GM21515 (cell line): Measurements from ENCODE around the gene ARPP21.

Experiments used
- ATAC-seq: cut with Tn5 transposase; IDR thresholded peaks from one replicate; pipeline ENCODE4 v1.9.1; 2021; ENCODE audit not compliant: unreplicated experiment

ARPP21 gene

GRCh38 chr3:35733341-35733740, 94.0 kb downstream of the ARPP21 start:
- no peak for ATAC-seq

DNA sequence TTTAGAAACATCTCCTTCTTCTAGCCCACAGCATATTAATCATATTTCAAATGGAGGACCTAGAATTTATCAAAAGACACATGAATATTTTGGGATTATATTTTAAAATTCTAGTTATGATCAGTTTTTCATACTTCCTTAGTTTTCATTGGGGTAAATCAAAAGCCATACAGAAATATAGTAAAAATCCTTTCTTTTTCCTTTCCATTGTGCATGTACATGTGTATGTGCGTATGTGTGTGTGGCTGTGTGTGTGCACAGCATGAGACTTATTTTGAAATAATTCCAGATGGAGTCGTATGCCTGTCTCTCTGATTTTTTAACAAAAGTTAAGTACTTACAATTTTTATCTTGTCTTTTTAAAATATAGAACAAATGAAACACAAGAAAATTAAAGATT, 94.5 kb downstream of the ARPP21 start:
- ATAC-seq, result no peak

GRCh38 chr3:35737080-35737479, 97.8 kb downstream of the ARPP21 start:
- ATAC-seq, result no peak

DNA sequence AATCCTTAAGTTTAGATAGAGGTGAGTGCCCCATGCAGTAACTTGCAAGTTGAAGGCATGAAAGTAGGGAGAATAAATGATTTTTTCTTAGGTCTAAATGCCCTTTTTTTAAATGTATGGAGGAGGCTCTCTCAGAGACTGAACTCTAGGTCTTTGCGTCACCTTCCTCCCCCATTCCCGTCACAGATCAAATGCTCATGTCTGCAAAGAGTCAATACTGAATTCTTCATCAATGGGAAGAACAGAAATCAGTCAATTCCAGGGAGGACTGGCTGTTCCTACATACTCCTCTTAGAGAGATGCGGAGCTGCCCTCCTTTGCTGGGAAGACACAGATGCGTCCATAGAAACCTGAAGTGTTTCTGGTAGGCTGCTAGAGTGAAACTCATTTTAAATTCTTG, 98.2 kb downstream of the ARPP21 start:
- no peak for ATAC-seq

DNA sequence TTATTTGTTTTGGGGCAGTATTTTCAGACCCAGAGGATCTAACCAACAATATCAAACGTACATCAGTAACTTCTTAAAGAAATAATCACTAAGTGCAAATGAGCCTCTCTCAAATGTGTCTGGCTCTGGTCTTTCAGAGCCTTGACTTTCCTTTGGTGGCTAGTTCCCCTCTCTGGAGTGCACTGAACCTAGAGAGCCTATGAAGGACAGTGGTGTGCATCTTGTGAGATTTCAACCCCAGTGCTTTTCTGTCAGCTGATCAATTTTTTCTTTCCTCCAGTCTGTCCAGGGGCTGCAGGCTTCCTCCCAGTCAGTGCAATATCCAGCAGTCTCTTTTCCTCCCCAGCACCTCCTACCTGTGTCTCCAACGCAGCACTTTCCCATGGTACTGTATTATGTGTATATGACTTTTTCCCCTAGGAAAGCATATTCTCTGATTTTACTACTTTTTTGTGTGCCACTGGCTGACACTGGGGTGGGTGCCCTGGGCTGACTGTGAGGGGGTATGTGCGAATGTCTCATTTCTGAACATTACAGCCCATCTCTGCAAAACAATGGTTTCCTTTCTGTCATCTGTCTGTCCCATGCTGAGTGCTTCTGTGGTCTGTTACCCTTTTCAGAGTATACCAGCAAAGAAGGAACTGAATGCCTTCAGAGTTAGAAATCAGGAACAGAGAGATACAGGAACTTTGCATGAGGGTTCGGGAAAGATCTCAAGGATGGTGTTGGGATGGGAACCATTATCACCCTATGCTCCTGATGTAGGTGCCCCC, 98.8 kb downstream of the ARPP21 start:
- ATAC-seq, result no peak

DNA sequence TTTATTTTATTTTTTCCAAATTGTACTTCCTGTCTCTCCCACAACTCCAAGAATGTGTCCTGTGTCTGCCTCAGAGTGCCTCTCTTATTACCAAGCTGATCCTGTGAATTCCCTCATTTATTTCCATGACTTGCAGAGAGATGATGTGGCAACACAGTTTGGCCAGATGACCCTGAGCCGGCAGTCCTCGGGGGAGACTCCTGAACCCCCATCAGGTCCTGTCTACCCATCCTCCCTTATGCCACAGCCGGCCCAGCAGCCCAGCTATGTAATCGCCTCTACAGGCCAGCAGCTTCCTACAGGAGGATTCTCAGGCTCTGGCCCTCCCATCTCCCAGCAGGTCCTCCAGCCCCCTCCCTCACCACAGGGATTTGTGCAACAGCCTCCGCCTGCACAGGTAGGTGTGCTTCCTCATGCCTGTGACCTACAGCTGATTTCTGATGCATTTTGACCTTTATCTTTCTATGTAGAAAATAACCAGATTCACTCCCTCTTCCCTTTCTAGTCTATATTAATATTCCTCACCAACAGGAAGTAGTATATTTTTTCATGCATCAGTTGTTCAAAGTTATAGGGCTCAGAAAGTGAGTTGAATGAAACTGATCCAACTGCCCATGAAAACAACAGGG, 100.0 kb downstream of the ARPP21 start:
- ATAC-seq, result no peak

GRCh38 chr3:35739964-35740527, 100.7 kb downstream of the ARPP21 start:
- no peak for ATAC-seq

- no peak for ATAC-seq
Observed at GRCh38 chr3:35743218-35743617, 103.9 kb downstream of the ARPP21 start.

GRCh38 chr3:35744419-35744818, 105.1 kb downstream of the ARPP21 start:
- no peak for ATAC-seq

GRCh38 chr3:35745351-35745750, 106.0 kb downstream of the ARPP21 start:
- no peak for ATAC-seq

DNA sequence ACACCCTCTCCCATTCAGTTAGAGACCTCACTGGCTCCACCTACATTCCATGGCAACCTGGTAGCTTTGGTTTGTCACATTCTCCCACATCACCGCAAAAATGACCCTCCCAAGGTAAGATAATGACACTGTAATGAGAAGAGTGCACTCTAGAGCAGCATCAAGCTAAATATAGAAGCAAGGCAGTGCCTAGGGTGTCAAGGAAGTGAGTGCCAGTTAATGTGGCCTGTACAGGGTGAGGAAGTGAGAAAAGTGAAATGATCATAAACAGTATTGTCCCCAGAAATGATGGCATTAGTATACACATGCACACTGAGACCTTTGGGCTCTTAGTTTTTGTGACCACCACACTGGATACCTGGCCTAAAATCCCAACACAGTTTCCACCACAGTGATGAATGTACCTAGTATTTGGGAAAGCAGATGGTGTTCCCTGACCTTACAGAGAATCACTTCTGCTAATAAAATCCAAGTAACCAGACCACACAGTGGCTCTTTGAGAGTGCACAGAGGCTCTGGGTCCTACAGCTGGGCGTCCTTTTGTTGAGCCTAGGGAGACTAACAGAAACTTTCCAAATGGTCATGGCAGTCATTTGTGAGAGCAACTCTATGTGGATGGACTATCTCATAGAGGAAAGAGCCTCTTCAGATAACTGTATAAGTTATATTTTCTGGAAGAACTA, 106.6 kb downstream of the ARPP21 start:
- ATAC-seq, result no peak

GRCh38 chr3:35746492-35746891, 107.2 kb downstream of the ARPP21 start:
- no peak for ATAC-seq

DNA sequence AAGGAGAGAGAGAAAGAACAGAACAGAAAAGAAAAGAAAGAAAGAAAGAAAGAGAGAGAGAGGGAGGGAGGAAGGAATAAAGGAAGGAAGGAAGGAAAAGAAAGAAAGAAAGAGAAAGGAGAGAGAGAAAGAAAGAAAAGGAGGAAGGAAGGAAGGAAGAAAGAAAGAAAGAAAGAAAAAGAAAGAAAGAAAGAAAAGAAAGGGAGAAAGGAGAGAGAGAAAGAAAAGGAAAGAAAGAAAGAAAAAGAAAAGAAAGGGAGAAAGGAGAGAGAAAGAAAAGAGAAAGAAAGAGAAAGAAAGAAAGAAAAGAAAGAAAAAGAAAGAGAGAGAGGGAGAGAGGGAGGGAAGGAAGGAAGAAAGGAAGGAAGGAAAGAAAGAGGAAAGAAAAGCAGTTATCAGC, 108.8 kb downstream of the ARPP21 start:
- no peak for ATAC-seq

DNA sequence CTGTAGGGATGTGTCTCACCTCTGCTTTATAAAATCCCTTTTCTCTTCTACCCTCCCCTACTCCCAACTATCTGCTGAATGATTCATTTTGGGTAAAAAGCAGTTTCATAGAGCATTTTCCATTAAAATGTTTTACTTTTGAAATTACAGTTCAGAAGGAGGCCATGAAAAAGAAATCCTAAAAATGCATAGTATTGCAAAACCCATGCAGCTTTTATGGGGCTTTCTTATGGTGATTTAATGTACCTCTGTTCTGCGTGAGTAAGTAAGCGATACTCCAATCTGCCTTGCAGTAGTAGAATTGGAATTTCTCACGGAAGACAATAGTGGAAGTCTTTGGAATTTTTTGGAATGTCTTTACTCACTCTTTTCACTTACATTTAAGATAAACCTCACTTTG, 111.9 kb downstream of the ARPP21 start:
- ATAC-seq, result no peak

- no peak for ATAC-seq
Observed at GRCh38 chr3:35757991-35758757, 118.8 kb downstream of the ARPP21 start.

GRCh38 chr3:35760146-35760545, 120.8 kb downstream of the ARPP21 start:
- ATAC-seq, result no peak

- no peak for ATAC-seq
Observed at GRCh38 chr3:35761311-35761710, 122.0 kb downstream of the ARPP21 start.

DNA sequence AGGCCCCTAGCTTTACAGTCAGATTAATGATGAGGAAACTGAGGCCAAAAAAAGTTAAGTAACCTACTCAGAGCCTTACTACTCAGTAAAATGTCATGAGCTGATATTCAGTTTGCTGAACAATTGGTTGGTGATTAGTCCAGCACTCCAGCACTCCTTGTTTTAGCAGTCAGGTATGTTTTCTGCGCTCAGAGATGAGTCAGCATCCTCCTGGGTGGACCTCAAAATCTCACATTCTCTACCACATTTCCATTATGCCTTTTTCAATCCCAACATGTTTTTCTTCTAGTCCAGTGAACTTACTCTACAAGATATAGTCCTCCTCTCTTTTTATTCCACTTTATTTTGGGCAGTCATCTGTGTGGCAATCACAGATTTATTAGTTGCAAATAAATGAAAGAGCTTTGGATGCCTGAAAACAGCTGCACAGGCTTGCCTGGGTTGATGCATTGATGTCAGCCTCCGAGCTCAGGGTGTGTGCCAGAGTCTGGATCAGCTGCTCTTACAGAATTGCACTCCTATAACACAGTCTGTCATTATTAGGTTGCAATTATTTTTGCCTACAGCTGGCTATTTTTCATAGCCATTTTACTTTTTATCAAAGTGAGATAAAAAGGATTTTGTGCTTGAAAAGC, 133.2 kb downstream of the ARPP21 start:
- ATAC-seq, result no peak

GRCh38 chr3:35773417-35773816, 134.1 kb downstream of the ARPP21 start:
- no peak for ATAC-seq

GRCh38 chr3:35776346-35776745, 137.0 kb downstream of the ARPP21 start:
- no peak for ATAC-seq

DNA sequence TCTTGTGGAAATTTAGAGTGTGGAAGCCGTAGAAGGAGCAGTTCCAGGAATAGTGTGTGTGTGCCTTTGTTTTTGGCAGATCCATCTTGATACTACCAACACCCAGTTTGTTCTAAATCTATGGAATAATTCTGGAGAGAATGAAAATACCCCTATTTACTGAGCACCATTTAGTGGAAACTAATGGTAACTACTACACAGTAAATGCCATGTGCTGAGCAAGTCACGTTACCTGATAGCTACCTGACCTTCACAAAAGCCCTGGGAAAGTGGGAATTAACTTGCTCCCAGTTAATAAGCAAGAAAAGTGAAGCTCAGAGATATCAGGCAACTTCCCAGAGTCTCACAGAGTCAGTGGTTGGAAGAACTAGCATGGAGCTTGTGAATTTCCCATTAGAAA, 137.7 kb downstream of the ARPP21 start:
- ATAC-seq, result no peak
